ENCODE data around the gene FAM168A.

- TF ChIP-seq, protein P1, sequence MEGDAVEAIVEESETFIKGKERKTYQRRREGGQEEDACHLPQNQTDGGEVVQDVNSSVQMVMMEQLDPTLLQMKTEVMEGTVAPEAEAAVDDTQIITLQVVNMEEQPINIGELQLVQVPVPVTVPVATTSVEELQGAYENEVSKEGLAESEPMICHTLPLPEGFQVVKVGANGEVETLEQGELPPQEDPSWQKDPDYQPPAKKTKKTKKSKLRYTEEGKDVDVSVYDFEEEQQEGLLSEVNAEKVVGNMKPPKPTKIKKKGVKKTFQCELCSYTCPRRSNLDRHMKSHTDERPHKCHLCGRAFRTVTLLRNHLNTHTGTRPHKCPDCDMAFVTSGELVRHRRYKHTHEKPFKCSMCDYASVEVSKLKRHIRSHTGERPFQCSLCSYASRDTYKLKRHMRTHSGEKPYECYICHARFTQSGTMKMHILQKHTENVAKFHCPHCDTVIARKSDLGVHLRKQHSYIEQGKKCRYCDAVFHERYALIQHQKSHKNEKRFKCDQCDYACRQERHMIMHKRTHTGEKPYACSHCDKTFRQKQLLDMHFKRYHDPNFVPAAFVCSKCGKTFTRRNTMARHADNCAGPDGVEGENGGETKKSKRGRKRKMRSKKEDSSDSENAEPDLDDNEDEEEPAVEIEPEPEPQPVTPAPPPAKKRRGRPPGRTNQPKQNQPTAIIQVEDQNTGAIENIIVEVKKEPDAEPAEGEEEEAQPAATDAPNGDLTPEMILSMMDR (IDR thresholded peaks at IDR 0.05; ENCODE audit: low read depth, low read length): no peak
- TF ChIP-seq POLR2A (IDR thresholded peaks at IDR 0.05; ENCODE audit: extremely low read depth, insufficient read length): no peak
- no peak for TF ChIP-seq MAX (IDR thresholded peaks at IDR 0.05; ENCODE audit: low read depth, low read length)
- TF ChIP-seq MYC (IDR thresholded peaks at IDR 0.05; ENCODE audit: low read depth, low read length): no peak
Observed at GRCh38 chr11:73566977-73567755, 30.7 kb downstream of the FAM168A start.
